Activated CD4-positive, alpha-beta T cell treated with anti-CD3 and anti-CD28 coated beads, Interleukin-10, Interleukin-2, amounts not matched to agents 100 ng/mL and 50 ng/mL, durations not matched to agents 16 hours and 8 hours (primary cell): ENCODE measurements around the gene ADCY2.

Experiments used
- DNase-seq: peaks from one replicate; pipeline ENCODE4 v3.0.0-alpha.2; 2020

The ADCY2 gene

DNA sequence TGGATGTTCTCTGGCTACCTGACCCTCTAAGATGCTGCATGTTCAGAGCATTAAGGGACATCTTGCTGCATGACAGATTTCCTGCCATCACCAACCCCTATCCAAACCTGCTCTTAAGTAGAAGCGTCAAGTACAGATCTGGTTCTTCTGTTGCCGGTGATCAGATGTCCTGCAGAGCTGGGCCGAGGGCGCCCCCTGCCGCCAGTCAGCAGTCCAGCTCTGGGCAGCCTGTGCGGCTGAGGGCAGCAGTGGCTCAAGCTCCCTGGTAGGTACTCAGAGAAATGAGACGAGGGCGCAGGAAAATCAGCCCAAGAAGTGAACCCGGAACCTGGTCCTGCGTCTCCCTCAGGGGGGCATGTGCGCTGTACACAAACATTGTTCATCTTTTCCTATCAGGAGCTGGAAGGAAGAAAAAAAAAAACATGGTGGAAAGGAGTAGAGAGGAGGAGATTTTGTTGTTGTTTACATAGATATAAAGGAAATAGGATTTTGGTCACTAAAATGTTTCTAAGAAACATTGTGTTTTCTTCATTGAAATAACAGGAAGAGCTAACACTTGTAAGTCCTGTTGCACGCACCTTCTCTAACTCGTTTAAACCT is 359.2 kb downstream of the ADCY2 start:
- DNase-seq: peak; percentile 68

DNA sequence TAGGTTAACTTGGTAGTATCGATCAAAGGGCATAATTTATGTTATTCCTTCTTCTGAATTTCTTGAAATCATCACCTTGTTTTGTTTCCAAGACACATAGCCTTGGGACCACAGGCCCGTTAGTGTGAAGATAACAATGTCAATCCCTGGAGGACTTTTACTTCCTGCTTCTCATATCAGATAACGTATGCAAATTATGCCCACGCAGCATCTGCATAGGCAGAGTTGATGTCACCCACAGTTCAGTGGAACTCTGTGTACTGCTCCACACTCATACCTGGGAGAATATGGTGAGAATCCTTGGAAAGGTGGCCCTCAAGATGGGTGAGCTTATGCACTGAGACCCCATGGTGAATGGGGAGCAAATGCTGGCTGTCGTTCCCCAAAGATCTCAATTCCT is 360.0 kb downstream of the ADCY2 start:
- DNase-seq: no peak

DNA sequence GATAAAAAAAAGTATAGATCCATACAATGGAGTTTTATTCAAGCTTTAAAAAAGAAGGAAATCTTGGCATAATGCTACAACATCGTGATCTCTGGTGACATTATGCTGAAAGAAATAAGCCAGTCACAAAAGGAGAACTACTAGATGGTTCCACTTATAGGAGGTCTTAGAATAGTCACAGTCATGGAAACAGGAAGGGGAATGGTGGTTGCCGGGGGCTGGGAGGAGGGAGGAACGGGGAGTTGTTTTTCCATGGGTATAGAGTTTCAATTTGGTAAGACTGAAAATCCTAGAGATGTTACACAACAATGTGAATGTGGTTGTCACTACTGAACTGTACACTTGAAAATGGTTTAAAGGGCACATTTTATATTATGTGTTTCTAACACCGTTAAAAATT is 360.5 kb downstream of the ADCY2 start:
- DNase-seq: no peak

DNA sequence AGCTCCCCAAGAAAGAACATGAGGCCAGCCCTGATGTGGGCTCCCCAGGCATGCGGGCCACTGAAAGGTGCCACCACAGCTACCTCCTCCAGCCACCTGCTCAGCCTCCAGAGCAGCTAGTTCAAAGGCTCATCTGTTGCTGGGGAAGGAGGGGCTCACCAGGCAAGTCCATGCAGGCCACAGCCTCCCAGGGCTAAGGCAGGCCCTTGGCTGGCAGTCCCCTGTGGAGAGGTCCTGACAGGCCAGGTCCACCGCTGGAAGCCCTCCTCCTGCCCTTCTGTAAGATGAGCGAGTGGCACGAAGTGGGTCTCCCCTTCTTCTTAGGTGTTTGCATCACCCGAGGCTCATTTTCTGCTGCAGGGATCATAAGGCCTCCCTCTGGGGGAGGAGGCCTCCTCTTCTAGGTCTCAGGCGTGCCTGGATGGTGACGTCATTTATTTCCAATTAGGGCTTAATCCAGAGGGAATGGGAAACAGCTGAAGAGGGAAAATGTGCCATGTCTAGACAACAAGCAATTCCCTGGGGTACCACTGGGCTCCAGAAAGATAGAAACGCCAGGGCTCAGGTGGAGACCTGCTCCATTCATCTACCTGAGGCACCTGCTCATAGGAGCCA is 363.4 kb downstream of the ADCY2 start:
- no peak for DNase-seq

DNA sequence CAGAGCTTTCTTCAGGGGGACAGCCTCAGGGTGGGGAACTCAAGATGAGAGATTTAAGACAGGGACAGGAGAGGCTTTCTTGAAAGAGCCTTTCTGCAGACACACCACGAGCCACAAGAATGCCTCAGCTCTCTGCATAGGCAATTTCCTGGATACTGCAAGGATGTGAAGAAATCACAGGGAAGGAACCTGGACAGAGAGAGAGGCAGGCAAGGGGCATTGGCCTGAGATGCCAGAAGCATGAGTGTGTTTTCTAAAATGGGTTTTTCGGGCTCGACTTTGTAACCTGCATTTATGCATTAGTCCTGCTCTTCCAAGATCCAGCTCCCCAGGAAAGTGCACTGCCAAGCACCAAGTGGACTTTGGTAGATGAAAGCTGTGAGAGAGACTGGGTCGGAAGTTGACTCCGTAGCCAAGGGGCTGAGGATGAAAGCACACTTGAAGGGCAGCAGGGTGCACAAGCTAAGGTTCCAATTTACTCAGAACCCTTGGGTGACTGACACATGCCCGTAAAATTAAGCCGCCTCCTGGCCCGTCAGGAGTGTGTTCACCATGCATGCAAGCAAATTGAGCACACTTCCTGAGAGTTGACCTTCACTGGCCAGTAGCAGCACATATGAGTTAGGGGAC is 364.1 kb downstream of the ADCY2 start:
- no peak for DNase-seq

DNA sequence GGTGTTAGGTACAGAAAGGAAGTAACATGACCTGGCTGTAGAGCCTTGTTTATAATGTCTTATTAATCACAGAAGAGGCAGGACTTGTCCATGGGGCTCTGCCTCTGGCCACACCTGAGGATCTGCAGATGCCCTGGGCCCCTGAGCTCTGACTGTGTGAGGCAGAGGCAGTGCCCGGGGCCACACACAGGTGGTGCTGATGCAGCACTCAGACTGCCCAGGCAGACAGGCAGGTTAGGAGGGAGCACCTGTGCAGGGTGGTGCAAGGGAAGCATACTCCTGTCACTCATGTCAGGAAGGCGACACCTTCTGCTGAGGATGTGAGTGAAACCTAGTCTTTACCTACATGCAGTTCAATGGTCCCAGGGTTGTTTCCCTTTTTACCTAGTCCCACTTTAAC is 366.3 kb downstream of the ADCY2 start:
- DNase-seq: no peak

DNA sequence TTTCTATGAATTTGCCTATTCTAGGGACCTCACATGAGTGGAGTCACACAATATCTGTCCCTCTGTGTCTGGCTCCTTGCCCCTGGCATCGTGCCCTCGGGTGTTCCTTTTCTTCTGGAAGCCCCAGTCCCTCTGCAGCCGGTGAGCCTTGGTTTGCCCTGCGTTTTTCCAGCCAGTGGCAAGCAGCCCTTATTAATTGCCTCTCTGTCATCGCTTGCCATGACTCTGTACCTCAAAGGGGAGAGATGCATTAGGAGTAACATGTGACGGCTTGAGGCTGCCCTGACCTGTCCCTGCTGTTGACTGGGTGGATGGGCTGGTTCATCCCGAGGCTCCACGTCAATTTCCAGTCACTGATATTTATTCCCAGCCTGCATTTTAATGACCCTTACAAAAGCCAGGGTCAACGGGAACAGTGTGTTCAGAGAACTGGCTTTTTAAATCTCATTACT is 367.7 kb downstream of the ADCY2 start:
- no peak for DNase-seq

DNA sequence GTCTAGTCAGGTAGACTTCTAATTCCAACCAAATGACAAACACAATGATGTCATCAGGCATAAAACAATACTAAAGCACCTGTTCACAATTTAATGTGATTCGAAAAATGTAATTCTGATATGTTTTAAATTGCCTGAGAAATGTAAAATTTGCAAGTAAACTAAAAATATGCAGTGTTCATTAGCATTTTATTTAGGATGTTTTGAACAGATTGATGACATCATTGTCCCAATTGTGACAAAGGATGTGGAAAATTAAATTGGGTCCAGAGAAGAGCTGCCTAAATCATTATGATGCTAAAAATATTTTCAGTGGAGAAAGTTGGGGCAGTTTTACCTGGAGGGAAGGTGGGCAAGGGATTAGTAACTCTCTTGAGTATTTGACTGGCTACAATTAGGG is 368.5 kb downstream of the ADCY2 start:
- DNase-seq: no peak

DNA sequence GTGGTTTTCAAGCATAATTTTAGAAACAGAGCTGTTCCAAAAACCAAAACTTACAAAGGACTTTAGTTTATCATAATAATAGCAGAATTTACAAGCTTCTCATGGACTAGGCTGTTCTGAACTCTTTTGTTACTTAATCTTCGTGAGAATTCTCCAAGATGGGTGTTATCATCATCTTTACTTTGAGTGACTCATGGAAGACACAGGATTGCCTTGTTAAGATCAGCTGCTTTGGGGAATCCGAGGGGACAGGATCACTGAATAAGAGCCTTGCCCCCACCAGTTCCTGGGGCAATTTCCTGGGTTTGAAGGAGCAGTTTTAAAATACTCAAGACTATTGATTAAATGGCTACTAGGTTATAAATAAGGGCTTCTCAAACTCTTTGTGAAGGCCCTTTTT is 374.5 kb downstream of the ADCY2 start:
- no peak for DNase-seq

DNA sequence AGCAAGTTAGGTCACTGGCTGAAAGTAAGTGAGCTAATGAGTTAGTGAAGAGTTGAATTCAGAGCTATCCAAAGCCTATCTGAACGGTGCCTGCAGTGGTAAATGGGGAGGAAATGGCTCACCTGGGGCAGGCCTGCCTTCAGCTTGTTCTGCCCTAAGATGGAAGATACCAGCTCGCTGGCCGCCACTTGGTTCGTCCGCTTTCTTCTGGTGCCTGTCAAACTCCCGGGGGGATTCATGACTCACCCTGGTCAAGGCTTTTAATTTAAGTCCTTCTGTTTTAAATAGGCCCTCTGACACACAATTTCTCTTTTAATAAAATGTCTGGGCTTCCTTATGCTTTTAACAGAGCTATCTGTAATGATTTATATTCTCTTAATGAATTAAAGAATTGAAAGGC is 376.2 kb downstream of the ADCY2 start:
- no peak for DNase-seq

DNA sequence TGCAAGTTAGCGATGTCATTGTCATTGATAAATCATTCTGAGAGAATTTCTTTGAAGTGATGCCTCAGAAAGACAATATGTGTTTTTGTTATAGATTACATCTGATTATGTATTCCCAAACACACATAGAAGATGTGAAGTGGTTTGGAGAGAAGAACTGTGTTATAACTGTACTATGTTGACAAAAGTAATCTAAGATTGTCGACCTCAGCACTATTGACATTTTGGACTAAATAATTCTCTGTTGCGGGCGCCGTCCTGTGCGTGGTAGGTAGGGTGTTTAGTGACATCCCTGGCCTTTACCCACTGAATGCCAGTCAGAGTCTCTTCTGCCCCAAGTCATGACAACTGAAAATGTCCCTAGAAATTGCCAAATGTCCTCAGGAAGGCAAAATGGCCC is 377.2 kb downstream of the ADCY2 start:
- no peak for DNase-seq

DNA sequence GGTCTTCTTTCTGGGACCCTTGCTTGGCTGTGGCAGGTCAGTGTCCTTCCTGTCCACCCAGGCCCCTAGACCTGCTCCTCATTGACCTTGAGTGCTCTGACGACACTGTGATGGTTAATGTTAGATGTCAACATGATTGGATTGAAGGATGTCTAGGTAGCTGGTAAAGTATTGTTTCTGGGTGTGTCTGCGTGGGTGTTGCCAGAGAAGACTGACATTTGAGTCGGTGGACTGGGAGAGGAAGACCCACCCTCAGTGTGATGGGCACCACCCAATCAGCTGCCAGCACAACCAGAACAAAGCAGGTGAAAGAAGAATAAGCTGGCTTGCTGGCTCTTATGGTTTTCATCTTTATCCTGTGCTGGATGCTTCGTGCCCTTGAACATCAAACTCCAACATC is 380.5 kb downstream of the ADCY2 start:
- DNase-seq: no peak

DNA sequence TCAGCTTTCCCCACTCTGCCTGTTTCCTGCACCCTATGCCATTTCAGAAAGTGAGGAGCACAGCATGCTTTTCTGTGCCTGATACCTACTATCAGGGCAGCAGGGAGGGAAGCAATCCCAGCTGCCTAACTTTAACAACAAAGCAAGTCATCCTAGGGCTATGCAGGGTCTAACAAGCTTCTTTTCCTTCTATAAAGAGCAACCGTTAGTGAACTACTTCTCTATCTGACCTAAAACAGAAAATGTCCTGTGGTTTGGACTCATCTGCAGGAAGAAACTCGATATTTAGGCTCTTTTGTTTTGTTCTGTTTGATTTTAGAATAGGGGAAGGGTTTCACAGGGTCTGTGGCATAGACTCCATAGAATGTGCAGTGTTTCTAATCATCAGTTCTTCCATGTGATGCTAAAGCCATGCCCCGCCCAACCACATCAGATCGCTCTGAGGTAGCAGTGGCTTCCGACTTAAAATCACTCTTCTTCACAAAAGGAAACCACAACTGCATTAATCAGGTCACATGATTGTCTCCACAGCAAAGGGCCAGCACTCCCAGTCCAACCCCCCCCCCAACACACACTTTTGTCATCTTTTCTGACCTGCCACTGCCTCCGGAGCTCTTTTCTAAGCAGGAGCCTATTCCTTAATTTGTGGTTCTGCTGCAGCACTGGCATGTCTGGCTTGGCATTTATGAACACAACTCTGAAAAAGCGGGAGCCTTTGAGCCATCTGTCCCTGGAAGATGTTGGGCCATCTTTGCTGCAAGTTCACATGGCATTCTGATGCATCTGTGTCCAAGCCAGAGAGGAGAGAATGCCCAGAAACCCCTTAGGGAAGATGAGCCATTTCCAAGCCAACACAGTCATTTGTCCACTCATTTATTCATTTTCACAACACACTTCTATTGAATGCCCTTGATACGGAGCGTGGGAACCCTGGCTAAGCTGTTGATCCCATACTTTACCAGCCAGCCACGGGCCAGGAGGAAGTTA is 383.4 kb downstream of the ADCY2 start:
- peak; percentile 34 for DNase-seq

DNA sequence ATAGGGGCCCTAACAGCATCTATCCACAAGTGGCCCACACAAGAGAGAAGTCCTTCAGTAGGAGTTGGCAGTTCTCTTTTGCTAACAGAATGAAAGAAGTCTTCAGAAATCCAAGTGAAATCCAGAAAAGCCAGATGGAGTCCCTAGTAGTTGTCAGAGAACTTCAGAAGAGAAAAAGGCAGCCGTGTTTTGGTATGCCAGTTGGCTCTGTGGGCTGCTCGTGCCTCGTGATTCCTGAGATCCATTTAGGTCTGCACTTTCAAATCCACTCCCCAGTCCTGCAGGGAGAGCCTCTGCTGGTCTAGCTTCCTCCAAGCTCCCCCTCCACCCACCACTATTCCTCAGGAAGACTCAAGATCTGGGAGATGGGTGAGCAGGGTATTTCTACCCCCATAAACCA is 386.0 kb downstream of the ADCY2 start:
- no peak for DNase-seq

DNA sequence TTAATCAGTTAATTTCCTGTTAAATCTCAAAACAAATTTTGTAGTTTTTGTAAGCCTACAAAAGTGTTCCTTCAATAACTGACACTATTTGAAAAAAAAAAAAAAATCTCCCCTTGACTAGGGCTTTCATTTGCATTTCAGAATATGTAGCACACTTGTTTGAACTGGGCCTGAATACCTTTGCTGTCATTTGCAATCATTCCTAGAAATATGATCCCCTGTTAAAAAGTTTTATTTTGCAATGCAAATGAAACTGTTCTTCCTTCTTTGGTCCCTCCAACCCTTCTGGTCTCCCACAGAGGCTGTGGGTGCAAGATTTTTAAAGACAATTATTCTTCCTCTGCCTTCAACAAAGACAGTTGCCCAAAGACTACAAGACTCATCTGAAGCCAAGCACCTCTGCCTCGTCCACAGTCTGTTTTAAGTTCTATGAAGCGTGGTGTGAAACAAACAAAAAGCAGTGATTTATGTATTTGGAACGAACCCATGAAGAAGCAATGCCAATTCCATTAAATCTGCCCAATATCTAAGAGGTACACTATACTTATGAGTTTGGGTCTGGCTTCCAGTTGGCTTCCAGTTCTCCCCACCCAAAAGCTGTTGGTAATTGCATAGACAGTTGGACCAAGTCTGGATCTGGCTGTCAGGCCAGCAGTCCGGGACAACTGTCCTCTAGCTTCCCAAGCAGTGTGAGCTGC is 388.9 kb downstream of the ADCY2 start:
- no peak for DNase-seq

DNA sequence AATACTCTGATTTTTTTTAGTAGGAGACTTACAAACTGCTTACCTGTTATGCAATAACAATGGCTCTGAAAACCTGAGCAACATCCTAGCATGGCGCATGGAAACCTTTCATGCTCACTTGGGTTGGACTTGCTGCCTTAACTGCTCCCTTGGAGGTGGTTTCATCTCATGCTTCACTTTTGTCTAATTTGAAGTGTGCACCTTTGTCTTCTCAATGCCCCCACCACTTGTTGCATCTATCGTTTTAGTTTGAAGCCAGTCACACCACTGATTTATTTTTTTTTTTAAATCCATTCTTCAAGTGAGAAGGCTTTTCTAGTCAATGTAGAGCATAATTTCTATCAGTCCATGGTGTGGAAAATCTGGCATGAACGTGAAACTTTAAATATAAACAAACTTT is 391.8 kb downstream of the ADCY2 start:
- no peak for DNase-seq

DNA sequence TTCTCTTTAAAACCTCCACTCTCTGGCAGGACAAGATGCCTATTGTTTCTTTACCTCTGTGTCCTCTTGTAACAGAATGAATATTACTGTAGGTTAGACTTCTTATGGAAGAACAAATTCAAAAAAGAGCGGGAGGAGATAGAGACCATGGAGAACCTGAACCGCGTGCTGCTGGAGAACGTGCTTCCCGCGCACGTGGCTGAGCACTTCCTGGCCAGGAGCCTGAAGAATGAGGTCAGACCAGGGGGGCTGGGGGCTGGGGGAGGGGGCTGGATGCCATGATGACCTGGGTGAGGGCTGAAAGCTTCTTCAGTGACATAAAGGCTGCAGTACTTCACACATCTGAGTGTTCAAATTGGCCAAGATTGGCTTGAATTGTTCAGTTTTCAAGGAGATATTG is 393.6 kb downstream of the ADCY2 start:
- DNase-seq: no peak

DNA sequence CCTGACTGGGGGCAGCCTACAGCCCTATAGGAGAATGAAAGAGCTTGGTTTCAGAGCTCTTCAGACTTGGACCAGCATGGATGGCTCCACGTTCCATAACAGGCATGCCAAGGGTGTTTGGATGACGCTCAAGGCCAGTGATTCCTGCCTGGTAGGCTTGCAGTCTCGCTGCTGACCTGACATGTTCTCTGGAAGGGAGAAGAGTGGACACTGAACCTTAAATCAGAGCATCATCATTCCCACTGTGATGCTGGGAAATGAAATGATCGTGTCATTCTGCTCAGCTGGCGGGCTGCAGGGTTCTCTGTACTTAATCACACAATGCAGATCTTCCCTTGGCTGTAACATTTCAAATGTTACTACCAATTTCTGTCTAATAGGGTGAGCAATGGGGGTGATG is 398.0 kb downstream of the ADCY2 start:
- no peak for DNase-seq

DNA sequence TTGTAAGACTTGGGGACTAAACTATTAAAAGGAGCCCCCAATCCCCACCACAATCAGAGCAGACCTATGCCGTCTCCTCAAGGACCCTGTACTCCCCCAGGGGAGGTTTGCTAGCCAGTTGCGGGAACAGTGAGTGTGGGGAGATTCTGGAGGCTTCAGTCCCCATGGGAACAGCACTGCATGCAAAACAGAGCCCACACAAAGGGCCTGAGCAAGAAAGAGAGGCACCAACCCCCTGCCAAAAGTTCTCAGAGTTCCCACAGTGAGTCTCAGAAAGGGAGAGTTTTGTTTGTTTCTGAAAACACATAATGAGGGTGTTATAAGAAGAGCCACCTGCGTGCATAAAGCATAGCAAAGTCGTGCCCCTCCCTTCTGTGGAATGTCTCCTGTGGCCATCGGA is 398.4 kb downstream of the ADCY2 start:
- no peak for DNase-seq

DNA sequence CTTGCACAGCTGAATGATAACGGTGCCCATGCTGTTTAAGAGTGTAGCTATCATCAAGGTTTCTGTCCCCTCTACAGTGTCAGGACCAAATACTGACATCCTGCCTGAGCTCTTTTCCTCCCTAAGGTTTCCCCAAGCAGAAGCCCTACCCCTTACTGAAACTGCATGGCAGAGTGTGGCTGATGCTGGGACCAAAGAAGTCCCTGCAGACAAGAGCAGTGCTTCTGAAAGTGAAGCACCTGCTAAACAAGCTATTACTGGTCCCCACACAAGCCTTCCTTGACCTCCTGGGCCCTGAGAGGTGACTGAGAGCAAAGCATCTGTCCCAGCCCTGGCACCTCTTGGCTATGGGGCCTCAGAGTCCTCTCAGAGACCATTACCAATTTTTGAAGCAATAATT is 398.9 kb downstream of the ADCY2 start:
- no peak for DNase-seq

DNA sequence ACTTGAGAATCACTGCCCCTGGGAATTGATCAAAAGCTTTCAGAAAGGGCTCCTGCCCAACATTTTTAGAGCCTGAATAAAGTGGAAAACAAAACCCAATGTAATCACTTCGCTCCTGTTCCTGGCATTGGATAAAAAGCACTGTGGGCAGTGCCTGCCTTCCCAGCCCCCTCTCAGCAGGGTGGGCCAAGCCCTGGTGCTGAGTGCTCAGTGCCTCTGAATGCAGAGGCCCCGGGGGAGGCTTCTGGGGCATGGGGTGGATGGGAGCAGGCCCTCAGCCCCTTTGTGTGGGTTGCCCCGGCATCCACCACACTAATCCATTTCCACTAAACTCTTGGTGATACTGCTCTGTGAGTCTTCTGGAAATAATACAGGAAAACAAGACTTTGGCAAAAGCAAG is 399.4 kb downstream of the ADCY2 start:
- DNase-seq: no peak

DNA sequence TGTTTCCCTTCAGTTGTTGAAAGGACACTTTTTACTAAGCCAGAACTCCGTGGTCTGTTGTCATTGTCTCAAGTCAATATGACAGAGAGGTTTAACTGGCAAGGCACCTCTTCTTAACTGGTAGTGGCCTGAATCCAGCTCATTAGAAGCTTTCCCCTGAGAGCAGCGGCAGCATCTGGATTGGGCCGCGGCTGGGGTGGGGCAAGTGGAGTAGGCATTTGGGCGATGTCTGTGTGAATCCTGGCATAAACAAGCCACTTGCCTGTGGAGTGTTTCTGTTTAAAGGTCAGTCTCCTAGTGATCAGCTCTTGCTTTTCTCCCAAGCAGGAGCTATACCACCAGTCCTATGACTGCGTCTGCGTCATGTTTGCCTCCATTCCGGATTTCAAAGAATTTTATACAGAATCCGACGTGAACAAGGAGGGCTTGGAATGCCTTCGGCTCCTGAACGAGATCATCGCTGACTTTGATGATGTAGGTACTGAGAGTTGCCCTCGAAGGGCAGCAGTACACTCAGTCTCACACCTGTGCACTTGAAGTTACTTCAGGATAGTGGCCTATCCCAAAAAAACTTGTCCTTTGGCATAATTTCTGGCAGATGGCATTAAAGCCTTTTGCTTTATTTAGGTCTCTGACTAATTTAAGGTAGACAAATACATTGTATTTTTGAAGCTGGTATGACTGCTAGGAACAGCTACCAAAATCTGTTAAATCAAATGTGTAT is 406.1 kb downstream of the ADCY2 start:
- no peak for DNase-seq
